Keratinocyte (primary cell): ENCODE measurements around the gene AP5Z1. TPM values are rescaled to one million over a fixed set of nuclear protein-coding genes. Genes with fewer than 3 reads are reported as not detected.
A peak's percentile ranks its signal among the peaks of the same experiment; 100 is the strongest.

Experiments
- DNase-seq: peaks from one replicate; pipeline ENCODE4 v3.0.0-alpha.2; 2011; ENCODE audit warnings: low read depth, missing footprints, low spot score
- FAIRE-seq: peaks from 2 replicates; lab custom pipeline; 2011; peaks lifted over from hg19 to GRCh38; lab: Jason Lieb, UNC
- H2AFZ ChIP-seq: 2 replicates; pipeline ENCODE4 v1.6.0; 2012; ENCODE audit warnings: low read length, control low read depth, inconsistent platforms; ENCODE audit not compliant: control insufficient read depth
- H3K27ac ChIP-seq: 2 replicates; pipeline ENCODE4 v1.5.1; 2011; ENCODE audit warnings: low read length; ENCODE audit not compliant: control insufficient read depth, insufficient read depth
- H3K27me3 ChIP-seq: 3 replicates; pipeline ENCODE4 v1.6.0; 2011; ENCODE audit warnings: low read length; ENCODE audit not compliant: control insufficient read depth, insufficient read depth; ENCODE audit errors: extremely low read depth
- H3K36me3 ChIP-seq, 2 experiments: 2 replicates in 1 of 2; 3 replicates in 1 of 2; pipeline ENCODE4 v1.5.1; 2011; ENCODE audit warnings: low read length in 2 of 2, mild to moderate bottlenecking in 1 of 2; ENCODE audit not compliant: control insufficient read depth in 2 of 2, insufficient read depth in 2 of 2; ENCODE audit errors: extremely low read depth in 1 of 2
- H3K4me1 ChIP-seq: 3 replicates; pipeline ENCODE4 v1.5.1; 2011; ENCODE audit warnings: low read length; ENCODE audit not compliant: control insufficient read depth, insufficient read depth; ENCODE audit errors: extremely low read depth
- H3K4me2 ChIP-seq: 3 replicates; pipeline ENCODE4 v1.6.0; 2011; ENCODE audit warnings: low read depth, low read length; ENCODE audit not compliant: control insufficient read depth, insufficient read depth; ENCODE audit errors: extremely low read depth
- H3K4me3 ChIP-seq, 3 experiments: fragments of 200-600 bp in 1 of 3; sonication (generic) in 1 of 3; 2 replicates in 2 of 3; 3 replicates in 1 of 3; pipeline ENCODE4 v1.5.1; 2011 to 2016; ENCODE audit warnings: low read length in 3 of 3, mild to moderate bottlenecking in 3 of 3, control low read depth in 2 of 3, inconsistent platforms in 1 of 3, low read depth in 1 of 3, mixed read lengths in 1 of 3, mixed run types in 1 of 3, moderate library complexity in 1 of 3; ENCODE audit not compliant: control insufficient read depth in 2 of 3, insufficient read depth in 2 of 3; ENCODE audit errors: extremely low read depth in 1 of 3
- H3K79me2 ChIP-seq: 2 replicates; pipeline ENCODE4 v1.6.0; 2012; ENCODE audit warnings: low read length; ENCODE audit not compliant: control insufficient read depth, insufficient read depth
- H3K9ac ChIP-seq: 3 replicates; pipeline ENCODE4 v1.6.0; 2011; ENCODE audit warnings: low read length; ENCODE audit not compliant: control insufficient read depth, insufficient read depth; ENCODE audit errors: extremely low read depth
- H3K9me1 ChIP-seq: 3 replicates; pipeline ENCODE4 v1.6.0; 2011; ENCODE audit warnings: low read length; ENCODE audit not compliant: control insufficient read depth, insufficient read depth; ENCODE audit errors: extremely low read depth
- H3K9me3 ChIP-seq: 2 replicates; pipeline ENCODE4 v1.5.1; 2012; ENCODE audit warnings: low read depth, low read length; ENCODE audit not compliant: control insufficient read depth
- H4K20me1 ChIP-seq: 3 replicates; pipeline ENCODE4 v1.6.0; 2011; ENCODE audit warnings: low read length; ENCODE audit not compliant: control insufficient read depth, insufficient read depth; ENCODE audit errors: extremely low read depth
- CTCF ChIP-seq, 3 experiments: IDR thresholded peaks in 1 of 3; conservative IDR thresholded peaks in 1 of 3; optimal IDR thresholded peaks in 1 of 3; 2 replicates in 2 of 3; 3 replicates in 1 of 3; pipeline versions ENCODE3 to v1.5.1; 2011; ENCODE audit warnings: low read length in 3 of 3, mild to moderate bottlenecking in 3 of 3, moderate library complexity in 2 of 3, control low read depth in 1 of 3, inconsistent platforms in 1 of 3; ENCODE audit not compliant: insufficient read depth in 2 of 3; ENCODE audit errors: extremely low read depth in 1 of 3
- EZH2 ChIP-seq: IDR thresholded peaks from one replicate; pipeline ENCODE4 v1.6.1; 2012; ENCODE audit warnings: inconsistent platforms, mild to moderate bottlenecking, low read length, moderate library complexity
- dilution Hi-C: fragments of 300-500 bp; cut with MboI; formaldehyde crosslinking; loops from one replicate; pipeline ENCODE4 v1.7.0; 2020; ENCODE audit warnings: low sequenced_read_pairs; ENCODE audit not compliant: extremely low pct_ligation_motif_present
- polyA plus RNA-seq, 5 experiments: library from polyadenylated mRNA; depleted of rRNA in 3 of 5; stranded (reverse) in 3 of 5; stranded (forward) in 1 of 5; unstranded in 1 of 5; fragments of >200 nt; gene quantifications; 1 replicate in 1 of 5; 2 replicates in 3 of 5; 3 replicates in 1 of 5; pipeline versions ENCODE4 v1.2.1 to v1.2.3, GENCODE V29; 2011 to 2012; ENCODE audit warnings: missing spikeins in 2 of 5, low read depth in 1 of 5, low replicate concordance in 1 of 5

The AP5Z1 gene
- polyA plus RNA-seq, 1 donor (not counting 4 experiments of a cell fraction or from before 2014, with no cell fraction given): 12.6 TPM

- no peak overlapping the region for H3K9ac ChIP-seq
- H2AFZ ChIP-seq: peak overlapping the region; percentile 19
- dilution Hi-C loops: no loop called here
- no peaks in the 10 kb centered on the region for H3K9me1 ChIP-seq
- H4K20me1 ChIP-seq: no peaks in the 10 kb centered on the region
- no peaks in the 10 kb centered on the region for H3K9me3 ChIP-seq
- H3K27me3 ChIP-seq: no peaks in the 10 kb centered on the region
- FAIRE-seq (no peak), DNase-seq (no peak)
- H3K27ac ChIP-seq: no peak overlapping the region
- no peaks in the 10 kb centered on the region for H3K79me2 ChIP-seq
- H3K4me3 ChIP-seq: no peak overlapping the region
- no peak overlapping the region for H3K4me2 ChIP-seq
- no peaks in the 10 kb centered on the region for H3K4me1 ChIP-seq
- H3K36me3 ChIP-seq: no peaks in the 10 kb centered on the region
- no peak for TF ChIP-seq EZH2
- TF ChIP-seq CTCF (optimal IDR thresholded peaks at IDR 0.05 in 1 of 3, IDR thresholded peaks at IDR 0.05 in 1 of 3, conservative IDR thresholded peaks at IDR 0.05 in 1 of 3; ENCODE audit: extremely low read depth in 1 of 3, insufficient read depth in 2 of 3, low read length in 3 of 3): no peak
These were observed 24.3 kb downstream of the AP5Z1 start for GRCh38 chr7:4799508-4800268.

- no peaks in the 10 kb centered on the region for H3K9me1 ChIP-seq
- H3K9me3 ChIP-seq: no peaks in the 10 kb centered on the region
- no peak for FAIRE-seq
- H3K79me2 ChIP-seq: no peaks in the 10 kb centered on the region
- H3K27me3 ChIP-seq: peaks cover 5% of the 10 kb centered on the region
- no peak overlapping the region for H2AFZ ChIP-seq
- H3K4me2 ChIP-seq: no peak overlapping the region
- H3K27ac ChIP-seq: no peak overlapping the region
- dilution Hi-C loops: no loop called here
- no peaks in the 10 kb centered on the region for H3K4me1 ChIP-seq
- H3K36me3 ChIP-seq: no peaks in the 10 kb centered on the region
- TF ChIP-seq CTCF (optimal IDR thresholded peaks at IDR 0.05 in 1 of 3, IDR thresholded peaks at IDR 0.05 in 1 of 3, conservative IDR thresholded peaks at IDR 0.05 in 1 of 3; ENCODE audit: extremely low read depth in 1 of 3, insufficient read depth in 2 of 3, low read length in 3 of 3) (no peak), EZH2 (no peak)
- no peak for DNase-seq
- no peaks in the 10 kb centered on the region for H4K20me1 ChIP-seq
- no peak overlapping the region for H3K9ac ChIP-seq
- no peak overlapping the region for H3K4me3 ChIP-seq
These were observed 25.1 kb downstream of the AP5Z1 start for GRCh38 chr7:4800487-4800886.
